Endodermal cell (in vitro differentiated cells): ENCODE results near the gene PPM1B. TPM values are rescaled to one million over a fixed set of nuclear protein-coding genes. Genes with fewer than 3 reads are reported as not detected.

Source experiments
- DNase-seq: peaks from one replicate; pipeline ENCODE4 v3.0.0-alpha.2; 2017
- H3K27ac ChIP-seq: 2 replicates; pipeline ENCODE4 v1.5.1; 2013; ENCODE audit warnings: mild to moderate bottlenecking, low read depth, low read length, moderate library complexity
- H3K27me3 ChIP-seq: 2 replicates; pipeline ENCODE4 v1.6.1; 2013; ENCODE audit warnings: mild to moderate bottlenecking, low read length, moderate library complexity; ENCODE audit not compliant: insufficient read depth, control insufficient read depth, poor library complexity, severe bottlenecking
- H3K36me3 ChIP-seq: 2 replicates; pipeline ENCODE4 v1.7.0; 2013; ENCODE audit warnings: mild to moderate bottlenecking, low read length, moderate library complexity; ENCODE audit not compliant: control insufficient read depth, insufficient read depth
- H3K4me1 ChIP-seq: one replicate; pipeline ENCODE4 v1.7.0; 2013; ENCODE audit warnings: low read length; ENCODE audit not compliant: control insufficient read depth, insufficient read depth
- H3K4me3 ChIP-seq: 2 replicates; pipeline ENCODE4 v1.5.1; 2013; ENCODE audit warnings: mild to moderate bottlenecking, low read length, moderate library complexity
- H3K9ac ChIP-seq: 2 replicates; pipeline ENCODE4 v1.6.1; 2013; ENCODE audit warnings: mild to moderate bottlenecking, low read length, moderate library complexity; ENCODE audit not compliant: poor library complexity, severe bottlenecking; ENCODE audit errors: extremely low read depth
- H3K9me3 ChIP-seq: 2 replicates; pipeline ENCODE4 v1.6.1; 2013; ENCODE audit warnings: mild to moderate bottlenecking, low read length, moderate library complexity; ENCODE audit not compliant: control insufficient read depth
- H3K27ac Mint-ChIP-seq: 2 replicates; pipeline ENCODE4 v1.8.0; 2020; ENCODE audit warnings: mixed read lengths
- H3K27me3 Mint-ChIP-seq: 2 replicates; pipeline ENCODE4 v1.8.0; 2021; ENCODE audit warnings: mild to moderate bottlenecking, mixed read lengths; ENCODE audit not compliant: insufficient read depth
- H3K36me3 Mint-ChIP-seq: 2 replicates; pipeline ENCODE4 v1.8.0; 2020; ENCODE audit warnings: low read depth, mixed read lengths
- H3K4me1 Mint-ChIP-seq: 2 replicates; pipeline ENCODE4 v1.8.0; 2020; ENCODE audit warnings: mixed read lengths
- H3K4me3 Mint-ChIP-seq: 2 replicates; pipeline ENCODE4 v1.8.0; 2020; ENCODE audit warnings: mild to moderate bottlenecking, moderate library complexity, mixed read lengths
- H3K9me3 Mint-ChIP-seq: 2 replicates; pipeline ENCODE4 v1.8.0; 2020; ENCODE audit warnings: mild to moderate bottlenecking, mixed read lengths
- CTCF ChIP-seq: fragments of 200-600 bp; sonication (generic); conservative IDR thresholded peaks from 2 replicates; pipeline ENCODE4 v1.5.0; 2021; ENCODE audit warnings: antibody characterized with exemption, mild to moderate bottlenecking
- WGBS, 2 experiments: methylation state at CpG; one replicate each; pipeline versions ENCODE4 v1.1.5 to v1.1.7; 2013; ENCODE audit warnings: missing lambda C conversion rate in 2 of 2, mixed read lengths in 1 of 2; ENCODE audit not compliant: insufficient coverage in 1 of 2, insufficient read length in 1 of 2; 5-methylcytosine and 5-hydroxymethylcytosine counted together
- total RNA-seq, 2 donors: library from RNA; stranded (reverse); fragmentation: NEBNext Ultra II Directional in 1 of 2; extraction: Animal tissue kit (Norgen Biotek cat#: 25700) in 1 of 2; gene quantifications; 2 replicates in 1 of 2; 3 replicates in 1 of 2; pipeline ENCODE4 v1.2.1, GENCODE V29; 2021

PPM1B gene
- total RNA-seq, 2 donors from 2014 or later, result 54.9 to 70.5 TPM

- no peaks in the 10 kb centered on the region for H3K36me3 Mint-ChIP-seq
- 73 to 100% methylated on average over 2 to 3 of the region's 3 CpGs for WGBS, 2 experiments
Observed at GRCh38 chr2:44121899-44122298, 46.8 kb upstream of the PPM1B start.

GRCh38 chr2:44124500-44124899 is 44.2 kb upstream of the PPM1B start:
- no peaks in the 10 kb centered on the region for H3K27me3 ChIP-seq
- Mint-ChIP-seq H3K36me3 (no peaks in the 10 kb centered on the region), H3K9me3 (no peaks in the 10 kb centered on the region), H3K4me1 (peaks cover 2% of the 10 kb centered on the region), H3K27me3 (no peaks in the 10 kb centered on the region), H3K4me3 (no peak overlapping the region), H3K27ac (no peak overlapping the region)
- no peak for TF ChIP-seq CTCF
- DNase-seq, result no peak
- no peaks in the 10 kb centered on the region for H3K4me1 ChIP-seq
- 96 to 100% methylated on average over 3 to 5 of the region's 5 CpGs for WGBS, 2 experiments
- no peak overlapping the region for H3K9ac ChIP-seq
- H3K4me3 ChIP-seq, result no peak overlapping the region
- no peaks in the 10 kb centered on the region for H3K36me3 ChIP-seq
- H3K9me3 ChIP-seq, result no peaks in the 10 kb centered on the region
- H3K27ac ChIP-seq, result no peak overlapping the region

More at GRCh38 chr2:44121899-44122298, 46.8 kb upstream of the PPM1B start:
- no peak overlapping the region for H3K27ac Mint-ChIP-seq
- no peak overlapping the region for H3K4me3 Mint-ChIP-seq
- Histone ChIP-seq H3K4me3 (no peak overlapping the region), H3K9ac (no peak overlapping the region), H3K4me1 (no peaks in the 10 kb centered on the region), H3K36me3 (no peaks in the 10 kb centered on the region), H3K9me3 (no peaks in the 10 kb centered on the region), H3K27me3 (no peaks in the 10 kb centered on the region), H3K27ac (no peak overlapping the region)
- no peak for DNase-seq
- no peaks in the 10 kb centered on the region for H3K27me3 Mint-ChIP-seq
- peaks cover 2% of the 10 kb centered on the region for H3K4me1 Mint-ChIP-seq
- no peaks in the 10 kb centered on the region for H3K9me3 Mint-ChIP-seq
- TF ChIP-seq CTCF, result no peak

DNA sequence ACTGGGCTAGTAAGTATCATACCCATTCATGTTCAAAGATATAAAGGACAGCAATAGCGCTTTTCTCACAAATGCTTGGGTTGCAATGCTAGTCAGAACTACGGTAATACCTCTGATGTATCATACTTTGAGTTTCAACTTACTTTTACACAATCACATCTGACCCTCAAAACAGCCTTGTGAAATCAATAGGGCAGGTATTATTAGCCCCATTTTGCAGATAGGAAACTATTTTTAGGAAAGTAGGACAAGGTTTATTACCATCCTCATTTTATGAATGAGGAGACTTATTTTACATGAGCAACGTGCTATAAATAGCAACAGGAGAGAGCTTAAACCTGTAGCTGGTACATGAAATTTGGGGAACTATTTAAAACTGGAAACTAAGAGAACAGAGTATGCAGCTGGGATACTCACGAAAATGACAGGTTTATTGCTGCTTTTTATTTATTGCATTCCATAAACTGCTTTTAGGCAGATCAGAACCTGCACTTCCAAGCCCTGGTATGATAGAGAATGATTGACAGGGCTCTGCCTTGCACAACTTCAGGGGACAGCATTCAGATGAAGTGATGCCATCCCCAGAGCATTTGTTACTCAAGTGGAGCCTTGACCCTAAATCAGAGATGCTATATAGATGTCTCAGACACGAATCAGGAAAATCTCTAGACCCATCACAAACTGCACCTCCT is 42.4 kb upstream of the PPM1B start:
- DNase-seq, result no peak
- H3K9me3 Mint-ChIP-seq, result peaks cover under 1% of the 10 kb centered on the region
- Histone ChIP-seq H3K4me3 (no peak overlapping the region), H3K27ac (no peak overlapping the region), H3K9ac (no peak overlapping the region), H3K4me1 (no peaks in the 10 kb centered on the region), H3K27me3 (no peaks in the 10 kb centered on the region), H3K36me3 (no peaks in the 10 kb centered on the region), H3K9me3 (no peaks in the 10 kb centered on the region)
- no peaks in the 10 kb centered on the region for H3K36me3 Mint-ChIP-seq
- TF ChIP-seq CTCF, result no peak
- H3K4me1 Mint-ChIP-seq, result peaks cover 7% of the 10 kb centered on the region
- no peak overlapping the region for H3K4me3 Mint-ChIP-seq
- H3K27ac Mint-ChIP-seq, result no peak overlapping the region
- no peaks in the 10 kb centered on the region for H3K27me3 Mint-ChIP-seq
- whole genome bisulfite sequencing, 2 experiments, result 92 to 94% methylated on average over 4 to 5 of the region's 5 CpGs
